A549 (cell line): ENCODE measurements around the gene MTRF1L.

Source experiments
- CHD4 ChIP-seq: fragments of 200-600 bp; sonication (generic); IDR thresholded peaks from 2 replicates; pipeline ENCODE4 v1.6.1; 2016; ENCODE audit warnings: antibody characterized with exemption, mild to moderate bottlenecking, borderline replicate concordance
- JUNB ChIP-seq: fragments of >200 bp; sonication (Bioruptor Twin); formaldehyde crosslinking; IDR thresholded peaks from 2 replicates; pipeline ENCODE4 v1.6.1; 2016
- SREBF2 ChIP-seq: fragments of 450-650 bp; IDR thresholded peaks from 2 replicates; pipeline ENCODE4 v1.6.1; 2014; ENCODE audit warnings: mild to moderate bottlenecking, moderate library complexity
- ZSCAN20 ChIP-seq: fragments of 250-450 bp; sonication (Bioruptor Pico); IDR thresholded peaks from 2 replicates; pipeline ENCODE4 v1.8.0; 2022; ENCODE audit warnings: mild to moderate bottlenecking, moderate library complexity
- TF ChIP-seq, protein P1 (sequence below): fragments of >200 bp; sonication (Bioruptor Twin); formaldehyde crosslinking; IDR thresholded peaks from 3 replicates; pipeline ENCODE4 v1.5.1; 2016
- TF ChIP-seq, protein P2 (sequence below): fragments of >200 bp; sonication (Bioruptor Twin); formaldehyde crosslinking; IDR thresholded peaks from 3 replicates; pipeline ENCODE4 v1.6.1; 2016

DNA sequence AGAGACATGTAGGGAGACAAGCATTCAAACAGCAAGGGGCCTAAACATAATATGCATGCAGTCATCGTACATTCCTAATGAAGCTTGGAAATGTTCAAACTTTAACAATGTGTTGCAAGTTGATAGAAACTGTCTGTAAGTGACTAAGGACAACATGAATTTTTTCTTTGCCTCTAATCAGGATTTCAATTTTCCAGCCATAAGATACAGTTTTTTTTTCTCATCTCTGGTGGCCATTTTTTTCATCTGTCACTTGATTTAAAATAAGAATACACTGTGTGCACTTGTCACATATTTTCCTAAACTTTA, 22.2 kb upstream of the MTRF1L start:
- TF ChIP-seq JUNB (no peak), SREBF2 (no peak), CHD4 (no peak), ZSCAN20 (CRISPR knock-in tag) (no peak)
- TF ChIP-seq, protein P1, sequence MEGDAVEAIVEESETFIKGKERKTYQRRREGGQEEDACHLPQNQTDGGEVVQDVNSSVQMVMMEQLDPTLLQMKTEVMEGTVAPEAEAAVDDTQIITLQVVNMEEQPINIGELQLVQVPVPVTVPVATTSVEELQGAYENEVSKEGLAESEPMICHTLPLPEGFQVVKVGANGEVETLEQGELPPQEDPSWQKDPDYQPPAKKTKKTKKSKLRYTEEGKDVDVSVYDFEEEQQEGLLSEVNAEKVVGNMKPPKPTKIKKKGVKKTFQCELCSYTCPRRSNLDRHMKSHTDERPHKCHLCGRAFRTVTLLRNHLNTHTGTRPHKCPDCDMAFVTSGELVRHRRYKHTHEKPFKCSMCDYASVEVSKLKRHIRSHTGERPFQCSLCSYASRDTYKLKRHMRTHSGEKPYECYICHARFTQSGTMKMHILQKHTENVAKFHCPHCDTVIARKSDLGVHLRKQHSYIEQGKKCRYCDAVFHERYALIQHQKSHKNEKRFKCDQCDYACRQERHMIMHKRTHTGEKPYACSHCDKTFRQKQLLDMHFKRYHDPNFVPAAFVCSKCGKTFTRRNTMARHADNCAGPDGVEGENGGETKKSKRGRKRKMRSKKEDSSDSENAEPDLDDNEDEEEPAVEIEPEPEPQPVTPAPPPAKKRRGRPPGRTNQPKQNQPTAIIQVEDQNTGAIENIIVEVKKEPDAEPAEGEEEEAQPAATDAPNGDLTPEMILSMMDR: no peak; the same call in 2 of the 3 replicates
- TF ChIP-seq, protein P2, sequence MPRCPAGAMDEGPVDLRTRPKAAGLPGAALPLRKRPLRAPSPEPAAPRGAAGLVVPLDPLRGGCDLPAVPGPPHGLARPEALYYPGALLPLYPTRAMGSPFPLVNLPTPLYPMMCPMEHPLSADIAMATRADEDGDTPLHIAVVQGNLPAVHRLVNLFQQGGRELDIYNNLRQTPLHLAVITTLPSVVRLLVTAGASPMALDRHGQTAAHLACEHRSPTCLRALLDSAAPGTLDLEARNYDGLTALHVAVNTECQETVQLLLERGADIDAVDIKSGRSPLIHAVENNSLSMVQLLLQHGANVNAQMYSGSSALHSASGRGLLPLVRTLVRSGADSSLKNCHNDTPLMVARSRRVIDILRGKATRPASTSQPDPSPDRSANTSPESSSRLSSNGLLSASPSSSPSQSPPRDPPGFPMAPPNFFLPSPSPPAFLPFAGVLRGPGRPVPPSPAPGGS: no peak
